Activated T-cell treated with anti-CD3 and anti-CD28 coated beads for 48 hours (primary cell): Measurements from ENCODE around the gene RANBP3.
"Not testable (repeated sequence)": the region's sequence is repeated elsewhere in the genome, so short reads cannot be mapped to it uniquely, and the experiment has no call there.

ENCODE experiments used
- DNase-seq: peaks from one replicate; pipeline ENCODE4 v3.0.0-alpha.2; 2020; ENCODE audit warnings: low read depth

The RANBP3 gene

DNA sequence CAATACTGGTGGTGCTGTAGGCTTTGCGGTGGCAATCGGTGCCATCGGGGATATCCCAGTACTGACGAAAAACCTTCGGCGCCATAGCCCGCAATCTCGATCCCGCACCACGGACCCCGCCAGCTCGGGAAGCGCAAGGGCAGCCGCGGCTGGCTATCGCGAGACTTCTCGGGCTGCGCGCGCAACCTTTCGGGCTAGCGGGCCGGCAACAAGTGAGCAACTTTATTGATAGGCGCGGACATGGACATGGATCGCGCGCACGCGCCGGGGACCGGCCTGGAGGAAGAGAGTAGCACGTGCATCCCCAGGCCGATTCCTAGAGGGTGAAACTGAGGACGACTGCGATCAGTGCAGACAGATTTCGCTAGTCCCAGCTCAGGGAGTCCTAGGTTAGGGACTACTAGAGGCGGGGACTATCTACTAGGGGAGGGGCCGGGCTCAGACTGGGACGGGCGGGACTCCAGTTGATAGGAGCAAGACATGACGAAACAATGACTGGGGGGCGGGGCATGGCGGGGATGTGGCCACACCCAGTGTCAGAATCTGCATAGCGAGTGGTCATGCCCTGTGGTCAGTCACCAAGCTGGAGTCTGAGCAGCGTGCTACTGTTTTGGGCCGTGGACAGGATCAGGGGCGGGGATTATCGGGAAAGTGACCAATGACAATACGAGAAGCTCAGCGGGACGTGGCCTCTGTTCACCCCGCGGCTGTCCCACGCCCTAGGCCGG lies 74.2 kb downstream of the RANBP3 start, which contains the start of gene NDUFA11:
NDUFA11 (minus strand) TSS at position 167 of the 728 bp plus-strand sequence; CDS start at position 85, 82 bp downstream.
- DNase-seq = peak; percentile 96

DNA sequence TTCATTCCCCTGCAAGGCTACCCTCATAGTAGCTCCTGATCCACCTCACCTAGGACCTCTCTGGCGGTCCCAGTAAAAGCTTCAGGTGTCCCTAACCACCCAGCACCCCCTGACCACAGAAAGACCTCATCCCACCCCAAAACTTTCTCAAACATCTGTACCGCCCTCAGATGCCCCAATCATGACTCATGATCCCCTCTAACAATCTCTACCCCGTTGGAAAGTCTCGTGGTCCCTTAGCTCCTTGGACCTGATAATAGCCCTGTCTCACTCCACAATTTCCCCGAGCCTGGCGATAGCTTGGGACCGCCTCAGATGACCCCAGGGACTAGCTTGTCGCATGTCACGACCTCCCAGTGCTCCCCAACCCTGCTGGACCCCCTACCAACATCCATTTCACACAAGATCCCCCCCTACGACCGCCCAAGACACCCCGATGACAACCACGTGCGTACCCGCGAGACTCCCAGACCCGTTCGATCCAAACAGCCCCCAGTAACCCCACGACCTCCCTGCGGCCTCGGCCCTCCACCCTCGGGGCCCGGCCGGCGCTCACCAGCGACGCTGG lies 74.8 kb downstream of the RANBP3 start:
- no peak for DNase-seq

DNA sequence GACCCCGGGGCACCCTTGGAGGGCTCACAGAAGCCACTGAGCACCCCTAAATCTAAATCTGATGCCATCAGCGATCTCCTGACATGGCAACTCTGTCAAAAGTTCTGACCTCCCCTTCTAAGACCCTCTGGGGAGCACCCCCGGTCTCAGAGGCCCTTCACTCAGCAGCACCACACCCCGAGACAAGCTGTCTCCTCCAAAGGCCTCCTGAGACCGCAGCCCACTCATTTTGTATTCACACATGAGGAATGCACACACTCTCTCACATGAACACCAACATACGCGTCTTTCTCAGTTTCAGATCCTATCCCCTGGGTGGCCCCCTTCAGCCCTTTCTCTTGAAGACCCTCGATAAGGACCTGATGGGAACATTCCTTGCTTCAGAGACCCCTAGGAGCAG lies 77.0 kb downstream of the RANBP3 start:
- no peak for DNase-seq

DNA sequence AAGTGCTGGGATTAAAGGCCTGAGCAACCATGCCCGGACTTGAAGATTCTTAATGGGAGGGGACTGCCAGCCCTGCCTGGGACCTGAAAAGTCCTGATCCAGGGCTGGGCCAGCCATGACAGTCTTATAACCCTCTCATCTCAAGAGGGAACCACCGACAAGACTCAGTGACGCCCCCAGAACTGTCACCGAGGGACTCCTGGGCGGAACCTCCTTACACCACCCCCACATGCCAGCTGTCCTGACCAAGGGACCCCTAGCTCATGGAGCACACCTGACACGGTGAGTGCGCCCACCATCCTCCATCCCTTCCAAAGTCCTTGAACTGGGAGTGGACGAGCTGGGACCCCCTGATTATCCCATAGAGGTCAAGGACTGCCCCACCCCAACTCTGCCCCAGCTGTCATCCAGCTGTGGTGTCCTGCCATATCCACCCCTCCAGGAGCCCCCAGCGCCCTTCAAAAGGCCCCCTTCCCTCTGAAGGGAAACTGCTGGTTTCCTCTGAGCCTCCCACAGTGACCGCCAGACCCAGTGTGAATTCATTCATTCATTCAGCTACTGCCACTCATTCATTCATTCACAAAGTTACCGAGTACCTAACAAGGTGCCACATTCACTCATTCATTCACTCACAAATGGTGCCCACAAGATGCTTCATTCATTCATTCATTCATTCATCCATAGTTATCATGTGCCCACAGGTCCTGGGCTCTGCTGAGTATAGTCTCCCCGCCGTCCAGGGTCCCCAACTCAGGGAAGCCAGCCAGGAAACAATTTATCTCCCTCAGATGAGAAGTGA lies 78.0 kb downstream of the RANBP3 start:
- DNase-seq = no peak

DNA sequence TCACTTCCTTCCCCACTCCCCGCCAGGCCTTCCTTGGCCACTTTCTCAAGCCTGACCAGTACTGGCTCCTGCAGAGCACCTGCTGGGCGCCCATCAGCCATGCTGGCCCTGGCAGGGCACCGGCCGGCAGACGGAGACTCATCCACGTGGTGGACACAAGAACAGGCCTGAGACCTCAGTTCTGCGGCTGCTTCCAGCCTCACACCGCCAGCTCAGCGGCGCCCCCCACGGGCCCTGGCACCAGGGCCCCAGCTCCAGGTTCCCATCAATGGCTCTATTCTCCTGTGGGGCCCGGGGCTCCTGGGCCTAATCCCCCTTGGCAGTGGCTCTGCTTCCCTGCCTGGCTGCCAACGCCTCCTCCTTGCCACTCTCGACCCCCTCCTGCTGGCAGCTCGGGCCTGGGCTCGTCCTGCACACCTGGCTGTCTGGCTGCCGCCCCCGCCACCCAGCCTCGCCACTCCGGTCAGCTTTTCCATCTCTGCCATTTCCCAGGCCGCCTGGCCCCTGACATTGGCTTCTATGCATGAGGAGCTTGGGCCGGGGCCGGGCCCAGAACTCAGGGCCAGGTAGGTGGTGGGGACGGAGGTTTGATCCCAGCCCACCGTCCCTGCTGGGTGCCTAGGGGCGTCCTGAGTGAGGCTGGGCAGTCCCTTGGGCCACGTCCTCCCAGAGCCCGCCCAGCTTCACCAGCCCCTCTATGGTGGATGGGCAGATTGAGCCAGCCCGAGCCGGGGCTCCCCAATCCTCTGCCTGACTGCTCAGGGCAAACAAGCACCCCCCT lies 80.6 kb downstream of the RANBP3 start:
- DNase-seq = no peak

DNA sequence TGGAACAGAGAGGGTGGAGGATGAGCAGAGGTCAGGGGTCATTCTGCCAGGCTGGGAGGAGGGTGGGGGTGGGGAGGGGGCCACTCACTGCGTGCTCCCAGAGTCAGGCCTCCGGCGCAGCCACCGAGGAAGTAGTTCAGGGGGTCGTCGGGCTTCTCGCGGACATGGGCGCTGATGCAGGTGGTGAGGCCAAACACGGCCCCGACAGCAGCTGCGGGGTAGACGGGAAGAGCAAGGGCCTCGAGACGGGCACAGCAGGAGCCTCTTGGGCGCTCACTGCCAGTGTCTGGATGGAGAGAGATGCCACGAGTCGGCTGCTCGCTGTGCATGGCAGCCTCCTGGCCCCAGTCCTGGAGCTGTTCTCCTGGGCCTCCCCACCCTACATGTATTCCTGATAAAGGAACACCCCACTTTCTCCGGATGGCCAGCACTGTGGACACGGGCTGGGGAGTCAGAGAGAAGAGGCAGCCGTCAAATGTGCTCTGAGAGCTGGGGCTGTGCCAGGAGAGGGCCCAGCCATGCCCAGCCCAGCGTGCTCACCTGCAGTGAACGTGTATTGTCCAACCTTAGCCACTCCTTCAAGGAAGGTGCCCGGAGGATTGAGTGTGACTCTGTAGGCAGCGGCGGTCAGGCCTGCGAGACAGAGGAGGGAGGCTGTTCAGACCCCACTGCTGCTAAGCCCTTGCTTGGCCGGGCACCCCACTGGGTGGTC lies 81.4 kb downstream of the RANBP3 start:
- no peak for DNase-seq

DNA sequence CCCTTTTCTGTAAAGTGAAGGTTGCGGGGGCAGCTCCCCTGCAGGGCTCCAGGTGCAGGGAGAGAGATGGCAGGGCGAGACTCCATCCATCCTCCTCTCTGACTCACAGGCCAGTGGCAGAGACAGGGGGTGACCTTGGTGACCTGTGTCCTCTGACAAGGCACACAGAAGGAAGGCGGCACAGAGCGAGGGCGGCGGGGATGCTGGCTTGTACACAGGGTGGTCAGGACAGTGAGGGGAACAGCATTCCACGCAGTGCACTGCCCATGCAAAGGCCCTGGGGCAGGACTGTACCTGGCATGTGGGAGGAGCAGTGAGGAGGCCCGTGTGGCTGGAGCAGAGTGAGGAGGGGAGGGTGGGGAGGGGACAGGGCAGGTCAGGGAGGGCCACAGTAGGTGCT lies 82.0 kb downstream of the RANBP3 start:
- no peak for DNase-seq

DNA sequence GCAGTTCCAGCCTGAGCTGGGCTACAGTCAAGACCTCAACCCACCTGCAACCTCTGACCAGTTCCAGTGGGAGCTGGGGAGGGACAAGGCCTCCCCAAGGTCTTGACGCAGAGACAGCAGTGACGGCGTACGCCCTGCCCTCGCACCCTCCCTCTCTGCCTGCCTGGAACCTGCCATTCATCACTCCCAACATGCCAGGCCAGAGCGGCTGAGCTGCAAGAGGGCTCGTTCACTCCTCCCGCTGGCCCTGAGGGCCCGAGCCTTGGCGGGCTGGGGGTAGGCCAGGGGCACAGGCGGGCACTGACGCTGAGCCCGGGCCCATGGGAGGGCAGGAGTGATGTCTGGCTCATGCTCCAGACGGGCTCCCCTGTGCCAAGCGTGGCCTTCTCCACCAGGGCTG lies 82.5 kb downstream of the RANBP3 start:
- no peak for DNase-seq

DNA sequence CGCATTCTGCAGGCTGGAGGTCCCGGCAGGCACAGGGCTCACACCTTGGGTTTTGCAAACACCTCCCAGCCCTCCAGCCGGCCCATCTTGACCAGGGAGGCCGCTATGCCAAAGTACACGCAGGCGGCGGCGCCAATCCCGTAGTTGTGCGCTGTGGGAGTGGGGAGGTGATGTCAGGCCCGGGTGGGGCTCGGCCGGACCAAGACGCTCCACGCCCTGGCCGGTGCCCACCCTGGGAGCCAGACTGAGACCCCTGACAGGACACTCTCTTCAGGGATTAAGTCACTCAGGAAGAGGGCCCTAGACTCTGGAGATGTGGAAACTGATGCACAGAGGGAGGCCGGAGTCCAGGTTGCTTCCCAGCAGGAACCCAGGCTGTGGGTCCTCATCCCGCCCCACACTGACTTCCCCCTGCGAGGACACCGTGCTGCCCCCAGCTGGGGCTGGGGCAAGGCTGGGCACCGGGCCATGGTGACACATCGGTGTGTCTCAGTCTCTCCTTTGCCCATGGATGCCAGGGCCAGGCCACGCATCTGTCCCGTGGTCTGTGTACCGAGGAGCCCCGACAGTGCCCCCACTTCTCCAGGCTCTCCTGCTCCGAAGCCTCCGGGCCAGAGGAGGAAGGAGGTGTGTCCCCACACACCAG lies 83.1 kb downstream of the RANBP3 start:
- no peak for DNase-seq

DNA sequence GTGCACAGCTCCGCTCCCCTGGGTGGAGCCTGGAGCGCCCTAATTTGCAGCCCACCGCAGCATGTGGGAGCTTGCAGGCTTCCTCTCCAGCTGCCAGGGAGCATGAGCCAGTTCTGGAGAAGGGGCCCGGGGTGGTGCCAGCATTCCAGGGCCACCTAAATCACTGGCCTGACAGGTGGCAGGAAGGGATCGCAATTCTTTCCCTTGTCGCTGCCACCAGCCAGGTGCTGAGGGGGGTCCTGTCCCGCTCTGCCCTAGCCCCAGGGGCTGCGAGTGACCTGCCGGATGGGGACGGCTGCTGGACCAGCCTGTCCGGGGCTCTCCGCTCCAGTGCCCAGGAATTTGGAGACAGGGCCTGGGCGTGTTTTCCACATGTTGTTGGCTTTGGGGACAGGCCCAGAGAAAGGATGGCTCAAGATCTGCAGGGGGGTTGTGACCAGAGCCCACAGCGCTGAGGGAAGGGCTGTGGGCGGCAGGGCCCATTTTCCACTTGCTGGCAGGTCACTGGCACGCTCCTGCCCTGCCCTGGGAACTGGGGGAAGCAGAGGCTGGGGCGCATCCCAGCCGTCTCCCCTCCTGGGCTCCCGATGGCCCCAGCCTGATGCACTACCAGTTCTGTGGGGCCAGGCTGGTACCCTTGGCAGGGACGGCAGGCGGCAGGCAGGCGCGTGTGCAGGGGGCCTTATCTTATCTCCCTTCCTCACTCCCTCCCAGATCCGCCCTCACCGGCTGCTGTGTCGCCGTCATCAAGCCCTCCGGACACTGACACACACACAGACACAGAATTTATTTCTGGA lies 83.8 kb downstream of the RANBP3 start:
- DNase-seq = no peak

DNA sequence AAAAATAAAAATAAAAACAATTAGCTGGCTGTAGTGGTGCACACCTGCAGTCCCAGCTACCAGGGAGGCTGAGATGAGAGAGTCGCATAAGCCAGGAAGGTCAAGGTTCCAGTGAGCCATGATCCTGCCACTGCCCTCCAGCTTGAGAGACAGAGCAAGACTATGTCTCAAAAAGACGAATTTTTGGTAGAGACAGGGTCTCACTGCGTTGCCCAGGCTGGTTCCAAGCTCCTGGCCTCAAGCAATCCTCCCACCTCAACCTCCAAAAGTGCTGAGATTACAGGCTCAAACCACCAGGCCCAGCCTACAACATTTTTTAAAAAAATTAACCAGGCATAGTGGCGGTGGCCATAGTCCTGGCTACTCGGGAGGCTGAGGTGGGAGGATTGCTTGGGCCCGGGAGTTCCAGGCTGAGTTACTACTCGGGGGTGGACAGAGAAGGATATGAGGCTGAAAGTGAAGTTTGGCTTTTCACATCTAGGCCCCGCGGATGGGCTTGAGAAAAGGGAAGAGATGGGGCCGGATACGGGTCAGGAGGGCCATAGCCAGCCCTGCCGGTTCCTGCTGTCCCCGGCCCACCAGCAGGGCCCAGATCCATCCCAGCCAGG lies 84.5 kb downstream of the RANBP3 start:
- DNase-seq = no peak

DNA sequence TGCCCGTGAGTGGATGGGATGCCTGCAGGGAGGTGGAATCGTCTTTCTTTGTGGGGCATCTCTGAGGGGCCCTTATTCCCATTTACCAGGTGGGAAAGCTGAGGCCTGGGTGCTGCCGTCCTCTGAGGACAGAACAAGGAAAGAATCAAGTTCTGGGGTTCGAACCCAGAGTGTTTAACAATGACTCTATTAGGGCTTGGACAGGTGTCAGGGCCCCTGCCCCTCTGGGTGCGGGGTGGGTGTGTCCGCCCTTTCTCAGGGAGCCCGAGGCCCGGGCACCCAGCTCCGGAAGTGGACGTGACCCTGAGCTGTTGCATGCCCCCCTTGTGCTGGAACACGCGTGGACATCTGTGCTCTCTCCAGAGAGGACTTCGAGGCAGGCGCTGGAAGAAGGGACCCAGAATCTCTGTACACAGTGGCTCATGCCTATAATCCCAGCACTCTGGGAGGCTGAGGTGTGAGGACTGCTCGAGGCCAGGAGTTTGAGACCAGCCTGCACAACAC lies 85.1 kb downstream of the RANBP3 start:
- no peak for DNase-seq

DNA sequence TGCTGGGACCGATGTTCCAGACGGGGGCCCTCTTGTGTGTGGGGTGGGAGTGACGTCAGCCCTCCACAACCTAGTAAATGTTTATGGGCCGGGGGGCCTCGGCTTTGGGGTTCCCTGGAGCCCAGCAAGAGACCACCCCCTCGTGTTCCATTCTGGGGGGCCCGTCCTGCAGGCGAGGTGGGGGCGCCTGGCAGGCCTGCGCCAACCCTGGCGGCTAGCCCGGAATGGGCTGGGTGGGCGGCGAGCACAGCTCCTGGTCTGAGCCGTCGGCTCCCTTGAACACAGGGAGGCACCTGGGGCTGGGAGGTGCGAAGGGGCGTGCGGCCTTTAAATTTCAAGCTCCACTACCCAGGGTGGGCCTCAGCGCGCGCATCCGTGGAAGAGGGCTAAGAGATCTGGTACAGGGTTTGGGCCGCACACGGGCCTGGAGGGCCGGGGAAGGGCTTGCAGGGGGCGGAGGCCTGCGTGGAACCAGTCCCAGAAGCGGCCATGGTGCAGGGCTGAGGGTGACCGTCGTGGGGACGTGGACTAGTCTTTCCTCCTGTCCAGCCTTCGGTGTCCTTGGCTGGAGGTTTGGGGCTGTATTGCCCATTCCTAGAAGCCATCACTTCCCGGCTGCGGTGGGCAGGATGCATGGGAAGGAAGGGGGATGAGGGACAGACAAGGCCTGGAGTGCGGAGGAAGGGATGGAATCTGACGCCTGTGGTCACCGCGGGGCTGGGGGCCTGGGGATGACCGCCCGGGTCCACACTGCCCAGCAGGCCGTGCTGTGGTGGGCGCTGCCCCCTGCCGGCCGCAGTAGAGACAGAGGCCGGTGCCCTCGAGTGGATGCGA lies 85.8 kb downstream of the RANBP3 start:
- DNase-seq = no peak

DNA sequence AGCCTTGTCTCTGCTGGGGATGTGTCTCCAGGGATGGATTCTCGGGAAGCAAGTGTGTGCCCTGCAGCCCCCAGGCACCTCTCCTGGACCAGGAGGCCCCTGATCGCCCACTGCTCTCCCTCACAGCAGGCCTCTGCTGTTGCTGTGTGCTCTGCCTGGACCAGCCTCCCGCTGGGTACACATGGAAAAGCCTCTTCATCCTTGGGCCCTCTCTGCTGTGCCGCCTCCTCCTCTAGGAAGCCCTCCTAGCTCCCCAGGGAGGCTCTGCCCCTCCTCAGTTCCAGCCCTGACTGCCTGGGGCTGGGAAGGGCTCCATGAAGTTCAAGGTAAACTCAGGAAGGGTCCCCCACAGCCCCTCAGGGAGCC lies 86.4 kb downstream of the RANBP3 start:
- DNase-seq = no peak

DNA sequence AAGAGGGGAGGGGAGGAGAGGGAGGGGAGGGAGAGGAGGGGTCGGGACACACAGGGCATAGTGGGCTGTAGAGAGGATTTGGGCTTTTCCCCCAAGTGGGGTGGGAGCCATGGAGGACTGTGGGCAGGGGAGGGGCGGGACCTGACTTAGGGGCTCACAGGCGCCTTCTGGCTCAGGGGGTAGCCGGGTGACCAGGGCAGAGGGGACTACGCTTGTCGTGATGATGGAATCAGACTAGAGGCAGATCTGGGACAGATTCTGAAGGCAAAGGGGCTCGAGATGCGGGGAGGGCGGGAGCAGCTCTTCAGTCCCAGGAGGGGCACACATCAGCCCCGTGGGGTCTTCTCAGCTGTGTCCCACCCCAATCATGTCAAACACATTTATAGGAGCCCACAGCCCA lies 87.8 kb downstream of the RANBP3 start:
- DNase-seq = no peak

DNA sequence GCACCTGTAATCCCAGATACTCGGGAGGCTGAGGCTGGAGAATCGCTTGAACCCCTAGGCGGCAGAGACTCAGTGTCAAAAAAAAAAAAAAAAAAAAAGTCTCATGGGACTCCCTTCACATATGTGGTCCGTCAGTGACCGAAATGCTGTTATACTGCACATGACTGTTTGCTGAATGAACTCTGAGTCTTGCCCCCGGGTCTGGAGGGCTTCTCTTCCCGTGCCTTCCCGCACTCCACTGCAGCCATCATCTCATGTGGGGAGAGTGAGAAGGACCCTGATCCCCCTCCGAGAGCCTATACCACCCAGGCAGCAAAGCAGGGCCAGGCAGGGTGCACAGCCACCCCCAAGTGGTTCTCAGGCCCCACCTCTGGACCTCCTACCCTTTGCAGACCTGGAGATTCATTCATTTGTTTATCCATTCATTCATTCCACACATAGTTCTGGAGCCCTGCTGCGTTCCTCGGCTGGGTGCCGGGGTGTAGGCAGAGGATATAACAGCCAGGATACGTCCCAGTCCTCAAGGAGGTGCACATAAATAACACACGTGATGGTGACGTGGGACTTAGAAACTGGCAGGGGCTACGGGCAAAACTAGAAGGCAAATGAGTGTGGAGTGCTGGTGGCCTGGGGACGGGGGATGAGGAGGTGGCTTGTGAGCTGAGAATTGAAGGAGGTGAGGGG lies 88.5 kb downstream of the RANBP3 start:
- no peak for DNase-seq

DNA sequence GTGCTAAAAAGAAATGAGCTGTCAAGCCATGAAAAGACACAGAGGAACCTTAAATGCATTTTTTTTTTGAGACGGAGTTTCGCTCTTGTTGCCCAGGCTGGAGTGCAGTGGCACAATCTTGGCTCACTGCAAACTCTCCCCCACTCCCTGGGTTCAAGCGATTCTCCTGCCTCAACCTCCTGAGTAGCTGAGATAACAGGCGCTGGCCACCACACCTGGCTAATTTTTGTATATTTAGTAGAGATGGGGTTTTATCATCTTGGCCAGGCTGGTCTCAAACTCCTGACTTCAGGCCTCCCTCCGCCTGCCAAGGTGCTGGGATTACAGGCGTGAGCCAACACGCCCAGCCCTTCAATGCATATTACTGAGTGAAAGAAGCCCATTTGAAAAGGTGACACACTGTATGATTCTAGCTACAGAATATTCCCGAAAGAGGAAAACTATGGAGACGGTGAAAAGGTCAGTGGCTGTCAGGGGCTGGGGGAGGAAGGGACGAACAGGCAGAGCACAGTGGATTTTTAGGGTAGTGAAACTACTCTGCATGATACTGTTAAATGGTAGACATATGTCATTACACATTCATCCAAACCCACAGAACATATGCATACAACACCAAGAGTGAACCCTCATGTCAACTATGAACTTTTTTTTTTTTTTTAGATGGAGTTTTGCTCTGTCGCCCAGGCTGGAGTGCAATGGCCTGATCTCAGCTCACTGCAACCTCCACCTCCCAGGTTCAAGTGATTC lies 93.7 kb downstream of the RANBP3 start:
- not testable (repeated sequence) for DNase-seq
